Measurements from ENCODE around the gene TNNT3. TPM values are rescaled to one million over a fixed set of nuclear protein-coding genes. Genes with fewer than 3 reads are reported as not detected.
A peak's percentile ranks its signal among the peaks of the same experiment; 100 is the strongest.

Gene TNNT3
- total and polyA plus RNA-seq, 7 experiments from 2014 or later: 0.31 to 37.1 (median 18.7) TPM; not detected in 1

DNA sequence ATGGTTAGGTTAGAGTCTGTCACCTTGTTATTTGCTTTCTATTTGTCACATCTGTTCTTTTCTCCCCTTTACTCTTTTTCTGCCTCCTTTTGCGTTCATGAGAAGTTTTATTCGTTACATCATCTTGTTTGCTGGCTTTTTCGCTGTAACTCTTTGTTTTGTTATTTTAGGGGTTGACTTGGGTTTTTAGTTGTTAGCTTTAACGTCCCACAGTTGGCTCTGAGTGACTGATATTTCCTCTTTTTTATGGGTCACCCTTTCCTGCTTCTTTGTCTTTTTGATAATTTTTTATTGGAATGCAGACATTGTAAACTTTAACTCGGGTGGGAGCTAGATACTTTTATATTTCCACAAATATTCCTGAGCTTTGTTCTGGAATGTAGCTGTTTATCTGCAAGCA, 13.3 kb upstream of the TNNT3 start:
- Mint-ChIP-seq H3K9me3 (peaks cover 0 to 1% (median 0%) of the 10 kb centered on the region in 11 donors), H3K27me3 (peaks cover 0 to 11% (median 0%) of the 10 kb centered on the region in 5 donors), H3K36me3 (no peaks in the 10 kb centered on the region), H3K27ac (no peak overlapping the region), H3K4me1 (peaks cover 0 to 2% (median 0%) of the 10 kb centered on the region in 7 donors), H3K4me3 (no peak overlapping the region)
- Histone ChIP-seq H3K4me3 (ENCODE audit: low read length) (no peak overlapping the region), H3K27ac (ENCODE audit: low read depth, low read length) (no peak overlapping the region), H3K27me3 (ENCODE audit: control insufficient read depth in 2 of 2, insufficient read depth in 2 of 2, low read length in 2 of 2) (no peaks in the 10 kb centered on the region), H3K36me3 (ENCODE audit: control insufficient read depth in 2 of 3, insufficient read depth in 3 of 3, low read length in 3 of 3) (no peaks in the 10 kb centered on the region), H3K9me3 (ENCODE audit: control insufficient read depth in 2 of 3, low read length in 3 of 3) (no peaks in the 10 kb centered on the region), H3K4me1 (ENCODE audit: control insufficient read depth in 2 of 2, insufficient read depth in 2 of 2, low read length in 2 of 2) (no peaks in the 10 kb centered on the region)
- ATAC-seq: no peak
- CTCF ChIA-PET: interaction anchor here (0.9 kb wide), 1 partner anchor 212 kb away, joined by 3 read pairs; no protein-coding TSS in a partner anchor
- intact Hi-C loops (cut with micrococcal nuclease): no loop called here
- POLR2A ChIA-PET: interaction anchor here (0.7 kb wide), 1 partner anchor 15 kb away, joined by 3 read pairs; no protein-coding TSS in a partner anchor
- no peak for DNase-seq

DNA sequence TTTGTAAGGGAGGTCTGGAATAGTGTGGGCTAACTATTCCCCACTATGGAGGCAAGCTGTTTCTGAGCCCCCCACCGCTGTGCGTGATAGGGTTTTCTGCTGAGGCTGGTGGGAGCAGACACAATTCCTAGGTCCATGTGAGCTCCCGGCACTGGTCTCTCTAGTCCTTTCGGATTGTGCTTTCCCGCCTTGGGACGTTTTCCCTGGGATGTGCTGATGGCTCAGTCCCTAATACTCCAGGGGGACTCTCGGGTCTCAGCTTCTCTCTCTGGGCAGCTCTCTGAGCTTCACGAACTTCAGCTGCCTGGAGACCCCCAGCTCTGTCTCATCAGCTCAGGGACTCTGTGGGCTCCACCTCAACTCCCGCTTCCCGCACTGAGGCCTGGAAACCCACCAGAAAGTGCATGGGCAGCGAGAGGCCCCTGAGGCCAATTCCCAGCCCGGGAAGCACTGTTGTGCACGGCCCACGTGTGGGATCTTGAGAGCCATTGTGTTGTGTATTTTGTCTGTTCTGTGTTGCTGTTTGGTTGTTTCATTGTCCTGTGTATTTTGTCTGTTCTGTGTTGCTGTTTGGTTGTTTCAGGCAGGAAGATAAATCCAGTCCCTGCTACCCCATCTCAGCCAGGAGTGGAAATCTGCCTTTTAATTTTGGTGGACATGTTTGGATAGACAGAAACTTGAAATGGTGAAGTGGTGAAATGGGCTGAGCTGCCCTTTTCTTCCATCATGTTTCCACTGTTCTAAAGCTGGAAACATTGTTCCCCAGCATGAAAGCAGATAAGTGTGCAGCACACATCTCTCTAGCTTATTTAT, 12.7 kb upstream of the TNNT3 start:
- H3K4me3 Mint-ChIP-seq: no peak overlapping the region
- no peaks in the 10 kb centered on the region for H3K4me1 ChIP-seq (ENCODE audit: control insufficient read depth in 2 of 2, insufficient read depth in 2 of 2, low read length in 2 of 2)
- no peak for ATAC-seq
- no peaks in the 10 kb centered on the region for H3K36me3 Mint-ChIP-seq
- H3K4me1 Mint-ChIP-seq: peaks cover 0 to 2% (median 0%) of the 10 kb centered on the region in 7 donors
- no peak for DNase-seq
- H3K27me3 ChIP-seq (ENCODE audit: control insufficient read depth in 2 of 2, insufficient read depth in 2 of 2, low read length in 2 of 2): no peaks in the 10 kb centered on the region
- H3K9me3 Mint-ChIP-seq: peaks cover 0 to 1% (median 0%) of the 10 kb centered on the region in 11 donors
- intact Hi-C loops (cut with micrococcal nuclease): no loop called here
- H3K36me3 ChIP-seq (ENCODE audit: control insufficient read depth in 2 of 3, insufficient read depth in 3 of 3, low read length in 3 of 3): no peaks in the 10 kb centered on the region
- ChIA-PET CTCF (interaction anchor here (0.9 kb wide), 1 partner anchor 213 kb away, joined by 3 read pairs; no protein-coding TSS in a partner anchor), POLR2A (interaction anchor here (0.7 to 0.9 kb wide), 2 partner anchors 15 to 16 kb away, joined by 3 to 4 read pairs; no protein-coding TSS in a partner anchor)
- H3K9me3 ChIP-seq (ENCODE audit: control insufficient read depth in 2 of 3, low read length in 3 of 3): no peaks in the 10 kb centered on the region
- no peak overlapping the region for H3K27ac ChIP-seq (ENCODE audit: low read depth, low read length)
- no peak overlapping the region for H3K4me3 ChIP-seq (ENCODE audit: low read length)
- H3K27me3 Mint-ChIP-seq: peaks cover 0 to 11% (median 0%) of the 10 kb centered on the region in 5 donors
- H3K27ac Mint-ChIP-seq: no peak overlapping the region

DNA sequence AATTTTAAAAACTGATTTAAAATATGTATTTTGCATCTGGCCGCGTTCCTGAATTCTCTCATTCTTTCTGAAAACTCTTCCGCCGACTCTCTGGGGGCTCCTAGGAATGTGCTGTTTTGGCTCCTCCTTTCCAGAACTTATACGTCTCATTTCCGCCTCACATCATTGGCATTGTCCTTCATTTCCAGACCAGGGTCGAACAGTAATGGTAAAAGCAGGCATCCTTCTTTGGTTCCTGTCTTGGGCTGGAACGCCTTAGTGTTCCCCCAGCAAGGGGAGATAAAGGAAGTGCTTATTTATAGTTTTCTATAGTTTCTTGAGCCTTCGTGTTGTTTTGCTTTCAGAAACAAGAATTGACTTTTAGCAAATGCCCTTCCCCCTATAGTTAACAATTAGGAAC, 10.9 kb upstream of the TNNT3 start:
- Mint-ChIP-seq H3K36me3 (no peaks in the 10 kb centered on the region), H3K27me3 (peaks cover 0 to 11% (median 0%) of the 10 kb centered on the region in 5 donors), H3K27ac (no peak overlapping the region), H3K4me3 (no peak overlapping the region), H3K9me3 (peaks cover 0 to 1% (median 0%) of the 10 kb centered on the region in 11 donors), H3K4me1 (peaks cover 0 to 2% (median 0%) of the 10 kb centered on the region in 7 donors)
- Histone ChIP-seq H3K27me3 (ENCODE audit: control insufficient read depth in 2 of 2, insufficient read depth in 2 of 2, low read length in 2 of 2) (no peaks in the 10 kb centered on the region), H3K36me3 (ENCODE audit: control insufficient read depth in 2 of 3, insufficient read depth in 3 of 3, low read length in 3 of 3) (no peaks in the 10 kb centered on the region), H3K9me3 (ENCODE audit: control insufficient read depth in 2 of 3, low read length in 3 of 3) (no peaks in the 10 kb centered on the region), H3K4me3 (ENCODE audit: low read length) (no peak overlapping the region), H3K27ac (ENCODE audit: low read depth, low read length) (no peak overlapping the region), H3K4me1 (ENCODE audit: control insufficient read depth in 2 of 2, insufficient read depth in 2 of 2, low read length in 2 of 2) (no peaks in the 10 kb centered on the region)
- no peak for DNase-seq
- no peak for ATAC-seq
- CTCF ChIA-PET: interaction anchor here (1.3 kb wide), 1 partner anchor 26 kb away, joined by 3 read pairs; no protein-coding TSS in a partner anchor
- intact Hi-C loops (cut with micrococcal nuclease): no loop called here
- POLR2A ChIA-PET: no interaction called here

DNA sequence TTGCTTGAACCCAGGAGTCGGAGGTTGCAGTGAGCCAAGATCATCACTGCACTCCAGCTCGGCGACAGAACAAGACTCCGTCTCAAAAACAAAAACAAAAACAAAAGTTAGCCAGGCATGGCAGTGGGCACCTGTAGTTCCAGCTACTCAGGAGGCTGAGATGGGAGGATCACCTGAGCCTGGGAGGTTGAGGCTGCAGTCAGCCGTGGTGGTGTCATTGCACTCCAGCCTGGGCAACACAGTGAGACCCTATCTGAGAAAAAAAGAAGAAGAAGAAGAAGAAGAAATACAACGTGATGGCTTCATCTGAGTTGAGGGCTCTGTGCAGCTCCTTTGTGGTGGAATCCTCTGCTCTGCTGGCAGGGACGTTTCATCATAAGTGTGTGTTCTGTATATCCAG, 10.0 kb upstream of the TNNT3 start:
- H3K9me3 ChIP-seq (ENCODE audit: control insufficient read depth in 2 of 3, low read length in 3 of 3): no peaks in the 10 kb centered on the region
- no peaks in the 10 kb centered on the region for H3K36me3 ChIP-seq (ENCODE audit: control insufficient read depth in 2 of 3, insufficient read depth in 3 of 3, low read length in 3 of 3)
- DNase-seq (no peak), ATAC-seq (no peak)
- no peaks in the 10 kb centered on the region for H3K36me3 Mint-ChIP-seq
- intact Hi-C loops (cut with micrococcal nuclease): no loop called here
- peaks cover 0 to 6% (median 2%) of the 10 kb centered on the region in 7 donors for H3K4me1 Mint-ChIP-seq
- H3K27ac ChIP-seq (ENCODE audit: low read depth, low read length): no peak overlapping the region
- no peaks in the 10 kb centered on the region for H3K27me3 ChIP-seq (ENCODE audit: control insufficient read depth in 2 of 2, insufficient read depth in 2 of 2, low read length in 2 of 2)
- POLR2A ChIA-PET: no interaction called here
- H3K27me3 Mint-ChIP-seq: peaks cover 6 to 14% (median 7%) of the 10 kb centered on the region in 5 donors
- H3K4me1 ChIP-seq (ENCODE audit: control insufficient read depth in 2 of 2, insufficient read depth in 2 of 2, low read length in 2 of 2): no peaks in the 10 kb centered on the region
- H3K4me3 Mint-ChIP-seq: no peak overlapping the region
- H3K4me3 ChIP-seq (ENCODE audit: low read length): no peak overlapping the region
- peaks cover 0 to 1% (median 0%) of the 10 kb centered on the region in 11 donors for H3K9me3 Mint-ChIP-seq
- H3K27ac Mint-ChIP-seq: peak overlapping the region in 1 of 9 donors; percentile 26
- CTCF ChIA-PET: no interaction called here

DNA sequence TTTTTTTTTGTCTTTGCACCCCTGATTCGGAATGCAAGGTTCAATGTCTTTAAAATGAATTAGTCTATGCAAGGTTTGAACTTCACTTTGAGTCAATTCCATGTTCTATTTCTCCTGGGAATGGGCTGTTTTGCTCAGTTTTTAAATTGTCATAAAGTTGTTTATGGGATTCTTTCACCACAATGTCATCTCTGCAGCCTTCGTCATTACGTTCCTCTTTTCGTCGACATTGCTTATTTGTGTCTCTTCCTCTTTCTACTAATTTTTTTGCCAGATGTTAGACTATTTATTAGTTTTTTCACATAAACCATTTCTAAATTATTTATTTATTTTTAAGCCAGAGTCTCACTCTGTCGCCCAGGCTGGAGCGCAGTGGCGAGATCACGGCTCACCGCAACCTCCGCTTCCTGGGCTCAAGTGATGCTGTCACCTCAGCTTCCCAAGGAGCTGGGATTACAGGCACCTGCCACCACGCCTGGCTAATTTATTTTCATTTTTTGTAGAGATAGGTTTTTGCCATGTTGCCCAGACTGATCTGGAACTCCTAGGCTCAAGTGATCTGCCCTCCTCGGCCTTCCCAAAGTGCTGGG, 7.1 kb upstream of the TNNT3 start:
- no peak for DNase-seq
- H3K27me3 Mint-ChIP-seq: peaks cover 5 to 19% (median 14%) of the 10 kb centered on the region in 5 donors
- Histone ChIP-seq H3K27ac (ENCODE audit: low read depth, low read length) (no peak overlapping the region), H3K9me3 (ENCODE audit: control insufficient read depth in 2 of 3, low read length in 3 of 3) (no peaks in the 10 kb centered on the region), H3K4me3 (ENCODE audit: low read length) (no peak overlapping the region), H3K27me3 (ENCODE audit: control insufficient read depth in 2 of 2, insufficient read depth in 2 of 2, low read length in 2 of 2) (no peaks in the 10 kb centered on the region), H3K36me3 (ENCODE audit: control insufficient read depth in 2 of 3, insufficient read depth in 3 of 3, low read length in 3 of 3) (no peaks in the 10 kb centered on the region), H3K4me1 (ENCODE audit: control insufficient read depth in 2 of 2, insufficient read depth in 2 of 2, low read length in 2 of 2) (no peaks in the 10 kb centered on the region)
- peaks cover 5 to 25% (median 13%) of the 10 kb centered on the region in 7 donors for H3K4me1 Mint-ChIP-seq
- ChIA-PET CTCF (interaction anchor here (0.7 kb wide), 2 partner anchors 107 to 241 kb away, joined by 3 read pairs; no protein-coding TSS in a partner anchor), POLR2A (no interaction called here)
- H3K27ac Mint-ChIP-seq: no peak overlapping the region
- ATAC-seq: no peak
- intact Hi-C loops (cut with micrococcal nuclease): no loop called here
- H3K36me3 Mint-ChIP-seq: peaks cover 0 to 7% (median 0%) of the 10 kb centered on the region in 5 donors
- no peak overlapping the region for H3K4me3 Mint-ChIP-seq
- peaks cover 0 to 3% (median 0%) of the 10 kb centered on the region in 11 donors for H3K9me3 Mint-ChIP-seq

DNA sequence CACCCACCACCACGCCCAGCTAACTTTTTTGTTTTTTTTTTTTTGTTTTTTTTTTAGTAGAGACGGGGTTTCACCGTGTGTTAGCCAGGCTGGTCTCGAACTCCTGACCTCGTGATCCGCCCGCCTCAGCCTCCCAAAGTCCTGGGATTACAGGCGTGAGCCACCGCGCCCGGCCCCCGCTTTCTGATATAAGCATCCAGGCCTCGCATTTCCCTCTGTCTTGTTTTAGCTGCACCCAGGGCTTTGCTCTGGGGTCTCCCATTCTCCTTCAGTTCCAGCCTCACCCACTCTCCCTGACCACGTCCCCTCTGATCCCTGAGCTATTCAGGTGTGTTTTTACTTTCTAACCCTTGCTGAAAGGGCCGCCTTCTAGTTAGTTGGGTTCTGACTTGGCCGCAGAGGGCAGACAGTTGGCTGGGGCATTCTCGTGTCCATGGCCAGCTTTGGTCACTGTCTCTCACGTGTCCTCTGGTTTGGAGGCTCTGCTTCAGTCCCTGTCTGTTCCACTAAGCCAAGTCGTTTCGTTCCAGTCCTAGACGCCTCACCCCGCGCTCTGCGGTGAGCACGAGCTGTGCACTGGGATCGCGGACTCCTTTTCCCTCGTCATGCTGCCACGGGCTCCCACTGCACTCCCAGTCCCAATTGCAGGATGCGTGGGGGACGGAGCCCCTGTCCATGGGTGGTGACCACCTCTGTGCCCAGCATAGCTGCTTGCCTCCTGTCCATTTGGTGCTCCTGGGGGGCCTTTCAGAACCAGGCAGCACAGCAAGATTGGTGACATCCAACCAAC, 6.0 kb upstream of the TNNT3 start:
- H3K4me1 Mint-ChIP-seq: peaks cover 5 to 29% (median 13%) of the 10 kb centered on the region in 7 donors

More for the DNA sequence above, 6.0 kb upstream of the TNNT3 start:
- no peaks in the 10 kb centered on the region for H3K27me3 ChIP-seq (ENCODE audit: control insufficient read depth in 2 of 2, insufficient read depth in 2 of 2, low read length in 2 of 2)
- ChIA-PET POLR2A (no interaction called here), CTCF (interaction anchor here (0.7 kb wide), 1 partner anchor 108 kb away, joined by 3 read pairs; no protein-coding TSS in a partner anchor)
- no peaks in the 10 kb centered on the region for H3K9me3 ChIP-seq (ENCODE audit: control insufficient read depth in 2 of 3, low read length in 3 of 3)
- ATAC-seq: no peak
- Mint-ChIP-seq H3K27me3 (peaks cover 0 to 19% (median 14%) of the 10 kb centered on the region in 5 donors), H3K9me3 (peaks cover 0 to 3% (median 0%) of the 10 kb centered on the region in 11 donors), H3K36me3 (peaks cover 0 to 7% (median 0%) of the 10 kb centered on the region in 5 donors), H3K4me3 (no peak overlapping the region), H3K27ac (peak overlapping the region in 1 of 9 donors; percentile 25)
- no peak for DNase-seq
- no peaks in the 10 kb centered on the region for H3K4me1 ChIP-seq (ENCODE audit: control insufficient read depth in 2 of 2, insufficient read depth in 2 of 2, low read length in 2 of 2)
- H3K27ac ChIP-seq (ENCODE audit: low read depth, low read length): no peak overlapping the region
- H3K4me3 ChIP-seq (ENCODE audit: low read length): no peak overlapping the region
- no peaks in the 10 kb centered on the region for H3K36me3 ChIP-seq (ENCODE audit: control insufficient read depth in 2 of 3, insufficient read depth in 3 of 3, low read length in 3 of 3)
- intact Hi-C loops (cut with micrococcal nuclease): no loop called here
